GM18861 (cell line): ENCODE measurements around the gene EFCAB8.

ENCODE experiments used
- ATAC-seq: cut with Tn5 transposase; IDR thresholded peaks from one replicate; pipeline ENCODE4 v1.9.1; 2021; ENCODE audit not compliant: unreplicated experiment

EFCAB8 gene

GRCh38 chr20:32982617-32983458 is 124.1 kb downstream of the EFCAB8 start:
- no peak for ATAC-seq

GRCh38 chr20:32983459-32984112 is 124.9 kb downstream of the EFCAB8 start:
- no peak for ATAC-seq

GRCh38 chr20:32984196-32984595 is 125.5 kb downstream of the EFCAB8 start:
- ATAC-seq = no peak

- ATAC-seq = no peak
These were observed 126.1 kb downstream of the EFCAB8 start for GRCh38 chr20:32984631-32985354.

GRCh38 chr20:32985596-32985995 is 126.9 kb downstream of the EFCAB8 start:
- ATAC-seq = no peak

GRCh38 chr20:32986331-32986966 is 127.7 kb downstream of the EFCAB8 start:
- no peak for ATAC-seq

- no peak for ATAC-seq
These were observed 128.5 kb downstream of the EFCAB8 start for GRCh38 chr20:32987044-32987825.

GRCh38 chr20:32988008-32988407 is 129.3 kb downstream of the EFCAB8 start:
- ATAC-seq = no peak

- no peak for ATAC-seq
These were observed 131.0 kb downstream of the EFCAB8 start for GRCh38 chr20:32989507-32990283.

- no peak for ATAC-seq
These were observed 131.7 kb downstream of the EFCAB8 start for GRCh38 chr20:32990426-32990825.

GRCh38 chr20:32991383-32991782 is 132.7 kb downstream of the EFCAB8 start:
- ATAC-seq = no peak

- ATAC-seq = no peak
These were observed 133.3 kb downstream of the EFCAB8 start for GRCh38 chr20:32991792-32992641.

- ATAC-seq = no peak
These were observed 134.8 kb downstream of the EFCAB8 start for GRCh38 chr20:32993496-32994050.

GRCh38 chr20:32995802-32996201 is 137.1 kb downstream of the EFCAB8 start:
- ATAC-seq = no peak

GRCh38 chr20:32997431-32997830 is 138.7 kb downstream of the EFCAB8 start:
- no peak for ATAC-seq

- ATAC-seq = no peak
These were observed 141.0 kb downstream of the EFCAB8 start for GRCh38 chr20:32999603-33000250.

- ATAC-seq = no peak
These were observed 142.2 kb downstream of the EFCAB8 start for GRCh38 chr20:33000802-33001466.
